GM12878 (cell line): Measurements from ENCODE around the gene SLC4A2. TPM values are rescaled to one million over a fixed set of nuclear protein-coding genes. Genes with fewer than 3 reads are reported as not detected.

ENCODE experiments used
- ATAC-seq: fragments of 200-7000 bp; cut with Tn5 transposase; 3 replicates; pipeline ENCODE4 v1.9.1; 2020; ENCODE audit warnings: mild to moderate bottlenecking, moderate library complexity
- BruUV-seq: library from RNA; stranded (reverse); fragments of 400-500 nt; replicated peaks from 2 replicates; lab custom pipeline; 2021; lab: Mats Ljungman, UMichigan
- CTCF ChIA-PET: fragments of 300-600 bp; sonication (Branson Sonifier 250); formaldehyde crosslinking; extraction: SDS; loops from one replicate; lab custom pipeline; 2021; ENCODE audit warnings: inconsistent platforms; lab: Yijun Ruan, JAX
- POLR2A ChIA-PET: fragments of 350-600 bp; formaldehyde crosslinking; extraction: SDS; loops from one replicate; lab custom pipeline; 2021; ENCODE audit warnings: inconsistent platforms; lab: Charles Lee
- RAD21 ChIA-PET: fragments of 300-600 bp; sonication (Branson Sonifier 250); formaldehyde crosslinking; loops from one replicate; lab custom pipeline; 2023; ENCODE audit warnings: antibody characterized with exemption; ENCODE audit not compliant: unreplicated experiment; lab: Charles Lee
- SMC1A ChIA-PET: fragments of 300-600 bp; sonication (Branson Sonifier 250); formaldehyde crosslinking; loops from one replicate; lab custom pipeline; 2023; ENCODE audit not compliant: unreplicated experiment, uncharacterized antibody; lab: Charles Lee
- DNase-seq: peaks from one replicate; pipeline ENCODE4 v3.0.0-alpha.2; 2011; ENCODE audit warnings: low read depth, low spot score
- FAIRE-seq: peaks from 3 replicates; lab custom pipeline; 2011; peaks lifted over from hg19 to GRCh38; lab: Jason Lieb, UNC
- H2AFZ ChIP-seq: 2 replicates; pipeline ENCODE4 v1.6.0; 2011; ENCODE audit warnings: low read depth, low read length, control low read depth; ENCODE audit not compliant: control insufficient read depth
- H3K27ac ChIP-seq: 2 replicates; pipeline ENCODE4 v1.5.1; 2011; ENCODE audit warnings: control low read depth; ENCODE audit not compliant: control insufficient read depth, insufficient read depth
- H3K27me3 ChIP-seq, 2 experiments: replicated peaks in 1 of 2; 2 replicates each; pipeline versions ENCODE4 v1.6.0 to v1.6.1; 2011; ENCODE audit warnings: low read length in 1 of 2; ENCODE audit not compliant: control insufficient read depth in 2 of 2, insufficient read depth in 2 of 2
- H3K36me3 ChIP-seq, 2 experiments: 2 replicates each; pipeline ENCODE4 v1.5.1; 2011; ENCODE audit warnings: low read length in 1 of 2; ENCODE audit not compliant: control insufficient read depth in 2 of 2, insufficient read depth in 2 of 2
- H3K4me1 ChIP-seq: 2 replicates; pipeline ENCODE4 v1.6.1; 2011; ENCODE audit warnings: mild to moderate bottlenecking, low read length, moderate library complexity, mixed read lengths; ENCODE audit not compliant: control insufficient read depth, insufficient read depth
- H3K4me2 ChIP-seq: 2 replicates; pipeline ENCODE4 v1.6.0; 2011; ENCODE audit warnings: control low read depth; ENCODE audit not compliant: control insufficient read depth, insufficient read depth
- H3K4me3 ChIP-seq: fragments of 200-600 bp; sonication (generic); 2 replicates; pipeline ENCODE4 v1.5.1; 2016
- H3K79me2 ChIP-seq: 2 replicates; pipeline ENCODE4 v1.6.0; 2011; ENCODE audit warnings: low read length; ENCODE audit not compliant: control insufficient read depth, insufficient read depth
- H3K9ac ChIP-seq: 2 replicates; pipeline ENCODE4 v1.8.0; 2011; ENCODE audit warnings: low read length, control low read depth, mixed read lengths; ENCODE audit not compliant: control insufficient read depth, insufficient read depth
- H3K9me3 ChIP-seq: replicated peaks from 3 replicates; pipeline ENCODE4 v1.5.1; 2011; ENCODE audit warnings: mild to moderate bottlenecking, low read length; ENCODE audit not compliant: control insufficient read depth, insufficient read depth
- H4K20me1 ChIP-seq: 2 replicates; pipeline ENCODE4 v1.6.0; 2011; ENCODE audit not compliant: control insufficient read depth, insufficient read depth
- CBX3 ChIP-seq: fragments of 200-600 bp; sonication (generic); IDR thresholded peaks from 2 replicates; pipeline ENCODE4 v1.6.1; 2016; ENCODE audit warnings: low read depth, borderline replicate concordance
- IRF4 ChIP-seq: IDR thresholded peaks from 2 replicates; pipeline ENCODE4 v1.6.1; 2011; ENCODE audit warnings: low read depth, low read length
- KDM1A ChIP-seq: fragments of 200-600 bp; sonication (generic); IDR thresholded peaks from 2 replicates; pipeline ENCODE4 v1.6.1; 2016; ENCODE audit warnings: borderline replicate concordance
- LARP7 ChIP-seq: fragments of 450-650 bp; IDR thresholded peaks from 2 replicates; pipeline ENCODE4 v1.6.1; 2017; ENCODE audit warnings: mild to moderate bottlenecking
- RCOR1 ChIP-seq: conservative IDR thresholded peaks from 2 replicates; pipeline ENCODE4 v1.6.1; 2012; ENCODE audit warnings: low read depth, low read length, improper control_type of control experiment
- RELA ChIP-seq: fragments of 450-650 bp; IDR thresholded peaks from 2 replicates; pipeline ENCODE4 v1.8.0; 2014; ENCODE audit warnings: borderline replicate concordance; ENCODE audit not compliant: partially characterized antibody
- RUNX3 ChIP-seq: IDR thresholded peaks from 2 replicates; pipeline ENCODE4 v1.6.1; 2012; ENCODE audit warnings: low read length, inconsistent platforms
- YY1 ChIP-seq: IDR thresholded peaks from 2 replicates; pipeline ENCODE4 v1.6.1; 2011; ENCODE audit warnings: low read depth, mild to moderate bottlenecking, low read length
- WGBS: methylation state at CpG from one replicate; pipeline ENCODE4 v1.1.6; 2016; ENCODE audit warnings: low lambda C conversion rate; ENCODE audit not compliant: insufficient replicate concordance, insufficient coverage; ENCODE audit errors: missing lambda C conversion rate; 5-methylcytosine and 5-hydroxymethylcytosine counted together
- in situ Hi-C: fragments of 300-500 bp; cut with MboI; formaldehyde crosslinking; loops from 9 replicates; pipeline ENCODE4 v1.14.3; 2018; ENCODE audit warnings: mixed read lengths
- intact Hi-C: fragments of 100-400 bp; cut with micrococcal nuclease; formaldehyde crosslinking; loops from one replicate; pipeline ENCODE4 v1.14.2; 2022; ENCODE audit not compliant: unreplicated experiment
- polyA plus RNA-seq, 11 experiments: library from polyadenylated mRNA; depleted of rRNA in 4 of 11; unstranded in 6 of 11; stranded (reverse) in 5 of 11; fragments of >200 nt; fragmentation: Nextera tagmentation in 4 of 11; fragmentation: Illumina TruSeq in 1 of 11; extraction: Ambion mirVana in 4 of 11; extraction: Trizol in 1 of 11; gene quantifications; 1 replicate in 1 of 11; 2 replicates in 10 of 11; pipeline versions ENCODE4 v1.2.1 to v1.2.3, GENCODE V29; 2011 to 2016; ENCODE audit warnings: inconsistent platforms in 2 of 11, missing spikeins in 2 of 11, low read depth in 1 of 11
- total RNA-seq, 4 experiments: library from RNA; depleted of rRNA in 3 of 4; stranded (reverse); fragments of >200 nt in 3 of 4; fragmentation: Illumina TruSeq in 1 of 4; extraction: Trizol in 1 of 4; gene quantifications; 2 replicates each; pipeline versions ENCODE4 v1.2.1 to v1.2.3, GENCODE V29; 2013 to 2021
- TF ChIP-seq, protein P1 (sequence below): fragments of 450-650 bp; IDR thresholded peaks from 2 replicates; pipeline ENCODE4 v1.6.1; 2018; ENCODE audit warnings: borderline replicate concordance, mild to moderate bottlenecking; ENCODE audit not compliant: partially characterized antibody
- TF ChIP-seq, protein P2 (sequence below): fragments of 450-650 bp; formaldehyde crosslinking; IDR thresholded peaks from 2 replicates; pipeline ENCODE4 v1.4.0; 2020; ENCODE audit warnings: mild to moderate bottlenecking, moderate library complexity
- TF ChIP-seq, protein P3 (sequence below): IDR thresholded peaks from 2 replicates; pipeline ENCODE4 v1.6.1; 2011; ENCODE audit warnings: mild to moderate bottlenecking, low read depth, low read length, moderate library complexity; ENCODE audit not compliant: insufficient replicate concordance
- TF ChIP-seq, protein P4 (sequence below): IDR thresholded peaks from 2 replicates; pipeline ENCODE4 v1.6.1; 2012; ENCODE audit warnings: low read depth, low read length, improper control_type of control experiment
- TF ChIP-seq, protein P5 (sequence below): fragments of 450-650 bp; IDR thresholded peaks from 2 replicates; pipeline ENCODE4 v1.6.1; 2017; ENCODE audit warnings: antibody characterized with exemption, mild to moderate bottlenecking, moderate library complexity

SLC4A2 gene
- total and polyA plus RNA-seq, 10 of the 15 experiments (the other 5 are each of a cell fraction or from before 2014, with no cell fraction given), result 2.7 to 78.6 (median 30.1) TPM

DNA sequence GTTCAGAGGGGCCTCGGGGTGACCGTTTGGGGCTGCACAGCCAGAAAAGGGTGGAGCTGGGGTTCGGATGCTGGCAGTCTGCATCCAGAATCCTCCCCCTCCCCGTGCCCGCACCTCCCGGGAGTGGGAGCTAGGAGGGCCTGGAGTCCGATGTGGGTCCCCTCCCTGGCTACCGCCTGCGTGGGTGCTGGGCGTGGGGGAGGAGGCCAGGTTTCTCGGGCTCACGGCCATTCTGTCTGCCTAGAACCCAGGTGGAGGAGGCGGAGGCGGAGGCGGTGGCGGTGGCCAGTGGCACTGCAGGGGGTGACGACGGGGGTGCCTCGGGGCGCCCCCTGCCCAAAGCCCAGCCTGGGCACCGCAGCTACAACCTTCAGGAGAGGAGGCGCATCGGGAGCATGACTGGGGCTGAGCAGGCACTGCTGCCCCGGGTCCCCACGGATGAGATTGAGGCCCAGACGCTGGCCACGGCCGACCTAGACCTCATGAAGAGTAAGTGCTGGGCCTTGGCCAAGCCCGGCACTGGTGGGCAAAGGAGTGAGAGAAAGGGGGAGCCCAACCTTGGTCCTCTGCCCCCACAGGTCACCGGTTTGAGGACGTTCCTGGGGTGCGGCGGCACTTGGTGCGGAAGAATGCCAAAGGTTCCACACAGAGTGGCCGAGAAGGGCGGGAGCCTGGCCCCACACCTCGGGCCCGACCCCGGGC, 7.0 kb downstream of the SLC4A2 start:
- FAIRE-seq, result no peak
- no peak overlapping the region for H3K4me2 ChIP-seq
- H3K9ac ChIP-seq, result no peak overlapping the region
- SMC1A ChIA-PET, result no interaction called here
- POLR2A ChIA-PET, result interaction anchor here (0.6 kb wide), 1 partner anchor 32 kb away, joined by 3 read pairs; no protein-coding TSS in a partner anchor
- DNase-seq, result no peak
- no peaks in the 10 kb centered on the region for H3K4me1 ChIP-seq
- H3K36me3 ChIP-seq, result peaks cover 11 to 23% of the 10 kb centered on the region in 2 experiments; a peak in 3 of 4 replicates
- in situ Hi-C loops (no loop called here), intact Hi-C loops (no loop called here)
- BruUV-seq, result no TSS peak
- 99% methylated on average over 29 of the region's 39 CpGs for WGBS
- H3K79me2 ChIP-seq, result peaks cover 4% of the 10 kb centered on the region
- no peak for ATAC-seq
- H4K20me1 ChIP-seq, result no peaks in the 10 kb centered on the region
- no peak overlapping the region for H3K27ac ChIP-seq
- CTCF ChIA-PET, result no interaction called here
- no peaks in the 10 kb centered on the region for H3K9me3 ChIP-seq
- RAD21 ChIA-PET, result no interaction called here
- no peak overlapping the region for H3K4me3 ChIP-seq
- H3K27me3 ChIP-seq, result no peaks in the 10 kb centered on the region
- no peak overlapping the region for H2AFZ ChIP-seq
- TF ChIP-seq CBX3, result no peak
- TF ChIP-seq RELA, result no peak
- TF ChIP-seq RUNX3, result no peak
- no peak for TF ChIP-seq RCOR1
- no peak for TF ChIP-seq LARP7
- TF ChIP-seq, protein P1, sequence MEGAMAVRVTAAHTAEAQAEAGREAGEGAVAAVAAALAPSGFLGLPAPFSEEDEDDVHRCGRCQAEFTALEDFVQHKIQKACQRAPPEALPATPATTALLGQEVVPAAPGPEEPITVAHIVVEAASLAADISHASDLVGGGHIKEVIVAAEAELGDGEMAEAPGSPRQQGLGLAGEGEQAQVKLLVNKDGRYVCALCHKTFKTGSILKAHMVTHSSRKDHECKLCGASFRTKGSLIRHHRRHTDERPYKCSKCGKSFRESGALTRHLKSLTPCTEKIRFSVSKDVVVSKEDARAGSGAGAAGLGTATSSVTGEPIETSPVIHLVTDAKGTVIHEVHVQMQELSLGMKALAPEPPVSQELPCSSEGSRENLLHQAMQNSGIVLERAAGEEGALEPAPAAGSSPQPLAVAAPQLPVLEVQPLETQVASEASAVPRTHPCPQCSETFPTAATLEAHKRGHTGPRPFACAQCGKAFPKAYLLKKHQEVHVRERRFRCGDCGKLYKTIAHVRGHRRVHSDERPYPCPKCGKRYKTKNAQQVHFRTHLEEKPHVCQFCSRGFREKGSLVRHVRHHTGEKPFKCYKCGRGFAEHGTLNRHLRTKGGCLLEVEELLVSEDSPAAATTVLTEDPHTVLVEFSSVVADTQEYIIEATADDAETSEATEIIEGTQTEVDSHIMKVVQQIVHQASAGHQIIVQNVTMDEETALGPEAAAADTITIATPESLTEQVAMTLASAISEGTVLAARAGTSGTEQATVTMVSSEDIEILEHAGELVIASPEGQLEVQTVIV, result no peak
- TF ChIP-seq, protein P2, sequence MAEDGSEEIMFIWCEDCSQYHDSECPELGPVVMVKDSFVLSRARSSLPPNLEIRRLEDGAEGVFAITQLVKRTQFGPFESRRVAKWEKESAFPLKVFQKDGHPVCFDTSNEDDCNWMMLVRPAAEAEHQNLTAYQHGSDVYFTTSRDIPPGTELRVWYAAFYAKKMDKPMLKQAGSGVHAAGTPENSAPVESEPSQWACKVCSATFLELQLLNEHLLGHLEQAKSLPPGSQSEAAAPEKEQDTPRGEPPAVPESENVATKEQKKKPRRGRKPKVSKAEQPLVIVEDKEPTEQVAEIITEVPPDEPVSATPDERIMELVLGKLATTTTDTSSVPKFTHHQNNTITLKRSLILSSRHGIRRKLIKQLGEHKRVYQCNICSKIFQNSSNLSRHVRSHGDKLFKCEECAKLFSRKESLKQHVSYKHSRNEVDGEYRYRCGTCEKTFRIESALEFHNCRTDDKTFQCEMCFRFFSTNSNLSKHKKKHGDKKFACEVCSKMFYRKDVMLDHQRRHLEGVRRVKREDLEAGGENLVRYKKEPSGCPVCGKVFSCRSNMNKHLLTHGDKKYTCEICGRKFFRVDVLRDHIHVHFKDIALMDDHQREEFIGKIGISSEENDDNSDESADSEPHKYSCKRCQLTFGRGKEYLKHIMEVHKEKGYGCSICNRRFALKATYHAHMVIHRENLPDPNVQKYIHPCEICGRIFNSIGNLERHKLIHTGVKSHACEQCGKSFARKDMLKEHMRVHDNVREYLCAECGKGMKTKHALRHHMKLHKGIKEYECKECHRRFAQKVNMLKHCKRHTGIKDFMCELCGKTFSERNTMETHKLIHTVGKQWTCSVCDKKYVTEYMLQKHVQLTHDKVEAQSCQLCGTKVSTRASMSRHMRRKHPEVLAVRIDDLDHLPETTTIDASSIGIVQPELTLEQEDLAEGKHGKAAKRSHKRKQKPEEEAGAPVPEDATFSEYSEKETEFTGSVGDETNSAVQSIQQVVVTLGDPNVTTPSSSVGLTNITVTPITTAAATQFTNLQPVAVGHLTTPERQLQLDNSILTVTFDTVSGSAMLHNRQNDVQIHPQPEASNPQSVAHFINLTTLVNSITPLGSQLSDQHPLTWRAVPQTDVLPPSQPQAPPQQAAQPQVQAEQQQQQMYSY (CRISPR knock-in tag), result no peak
- no peak for TF ChIP-seq YY1
- TF ChIP-seq, protein P3, sequence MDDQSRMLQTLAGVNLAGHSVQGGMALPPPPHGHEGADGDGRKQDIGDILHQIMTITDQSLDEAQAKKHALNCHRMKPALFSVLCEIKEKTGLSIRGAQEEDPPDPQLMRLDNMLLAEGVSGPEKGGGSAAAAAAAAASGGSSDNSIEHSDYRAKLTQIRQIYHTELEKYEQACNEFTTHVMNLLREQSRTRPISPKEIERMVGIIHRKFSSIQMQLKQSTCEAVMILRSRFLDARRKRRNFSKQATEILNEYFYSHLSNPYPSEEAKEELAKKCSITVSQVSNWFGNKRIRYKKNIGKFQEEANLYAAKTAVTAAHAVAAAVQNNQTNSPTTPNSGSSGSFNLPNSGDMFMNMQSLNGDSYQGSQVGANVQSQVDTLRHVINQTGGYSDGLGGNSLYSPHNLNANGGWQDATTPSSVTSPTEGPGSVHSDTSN, result no peak
- TF ChIP-seq, protein P4, sequence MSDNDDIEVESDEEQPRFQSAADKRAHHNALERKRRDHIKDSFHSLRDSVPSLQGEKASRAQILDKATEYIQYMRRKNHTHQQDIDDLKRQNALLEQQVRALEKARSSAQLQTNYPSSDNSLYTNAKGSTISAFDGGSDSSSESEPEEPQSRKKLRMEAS, result no peak
- no peak for TF ChIP-seq IRF4
- TF ChIP-seq, protein P5, sequence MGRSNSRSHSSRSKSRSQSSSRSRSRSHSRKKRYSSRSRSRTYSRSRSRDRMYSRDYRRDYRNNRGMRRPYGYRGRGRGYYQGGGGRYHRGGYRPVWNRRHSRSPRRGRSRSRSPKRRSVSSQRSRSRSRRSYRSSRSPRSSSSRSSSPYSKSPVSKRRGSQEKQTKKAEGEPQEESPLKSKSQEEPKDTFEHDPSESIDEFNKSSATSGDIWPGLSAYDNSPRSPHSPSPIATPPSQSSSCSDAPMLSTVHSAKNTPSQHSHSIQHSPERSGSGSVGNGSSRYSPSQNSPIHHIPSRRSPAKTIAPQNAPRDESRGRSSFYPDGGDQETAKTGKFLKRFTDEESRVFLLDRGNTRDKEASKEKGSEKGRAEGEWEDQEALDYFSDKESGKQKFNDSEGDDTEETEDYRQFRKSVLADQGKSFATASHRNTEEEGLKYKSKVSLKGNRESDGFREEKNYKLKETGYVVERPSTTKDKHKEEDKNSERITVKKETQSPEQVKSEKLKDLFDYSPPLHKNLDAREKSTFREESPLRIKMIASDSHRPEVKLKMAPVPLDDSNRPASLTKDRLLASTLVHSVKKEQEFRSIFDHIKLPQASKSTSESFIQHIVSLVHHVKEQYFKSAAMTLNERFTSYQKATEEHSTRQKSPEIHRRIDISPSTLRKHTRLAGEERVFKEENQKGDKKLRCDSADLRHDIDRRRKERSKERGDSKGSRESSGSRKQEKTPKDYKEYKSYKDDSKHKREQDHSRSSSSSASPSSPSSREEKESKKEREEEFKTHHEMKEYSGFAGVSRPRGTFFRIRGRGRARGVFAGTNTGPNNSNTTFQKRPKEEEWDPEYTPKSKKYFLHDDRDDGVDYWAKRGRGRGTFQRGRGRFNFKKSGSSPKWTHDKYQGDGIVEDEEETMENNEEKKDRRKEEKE, result no peak
- no peak for TF ChIP-seq KDM1A
